ENCODE data around the gene PLCL1. TPM values are rescaled to one million over a fixed set of nuclear protein-coding genes. Genes with fewer than 3 reads are reported as not detected.
"Not testable (repeated sequence)": the region's sequence is repeated elsewhere in the genome, so short reads cannot be mapped to it uniquely, and the experiment has no call there.

Gene PLCL1
- total RNA-seq, 2 donors from 2014 or later = 0.04 to 0.11 TPM

GRCh38 chr2:198191651-198192050, 387.3 kb downstream of the PLCL1 start:
- DNase-seq = no peak
- H3K36me3 Mint-ChIP-seq (ENCODE audit: low read depth) = no peaks in the 10 kb centered on the region
- no peaks in the 10 kb centered on the region for H3K9me3 ChIP-seq (ENCODE audit: control insufficient read depth, low read length)
- H3K27me3 ChIP-seq (ENCODE audit: control insufficient read depth, insufficient read depth, low read length, poor library complexity, severe bottlenecking) = peaks cover 4% of the 10 kb centered on the region
- no peaks in the 10 kb centered on the region for H3K4me1 ChIP-seq (ENCODE audit: control insufficient read depth, insufficient read depth, low read length)
- no peak overlapping the region for H3K4me3 ChIP-seq (ENCODE audit: low read length)
- H3K9me3 Mint-ChIP-seq = no peaks in the 10 kb centered on the region
- no peak overlapping the region for H3K9ac ChIP-seq (ENCODE audit: extremely low read depth, low read length, poor library complexity, severe bottlenecking)
- no peak overlapping the region for H3K4me3 Mint-ChIP-seq
- 18 to 67% methylated on average over 1 of the region's 1 CpG for WGBS, 2 experiments (ENCODE audit: insufficient coverage in 1 of 2, insufficient read length in 1 of 2)
- H3K36me3 ChIP-seq (ENCODE audit: control insufficient read depth, insufficient read depth, low read length) = no peaks in the 10 kb centered on the region
- no peaks in the 10 kb centered on the region for H3K27me3 Mint-ChIP-seq (ENCODE audit: insufficient read depth)
- no peak overlapping the region for H3K27ac Mint-ChIP-seq
- H3K4me1 Mint-ChIP-seq = peaks cover 17% of the 10 kb centered on the region
- H3K27ac ChIP-seq (ENCODE audit: low read depth, low read length) = no peak overlapping the region
- TF ChIP-seq CTCF (conservative IDR thresholded peaks at IDR 0.05) = no peak

GRCh38 chr2:198196556-198196955, 392.2 kb downstream of the PLCL1 start:
- not testable (repeated sequence) for H3K36me3 ChIP-seq (ENCODE audit: control insufficient read depth, insufficient read depth, low read length); H3K4me3 ChIP-seq (ENCODE audit: low read length); H3K27ac ChIP-seq (ENCODE audit: low read depth, low read length); H3K4me1 Mint-ChIP-seq; H3K27me3 Mint-ChIP-seq (ENCODE audit: insufficient read depth); H3K27ac Mint-ChIP-seq; H3K27me3 ChIP-seq (ENCODE audit: control insufficient read depth, insufficient read depth, low read length, poor library complexity, severe bottlenecking); H3K4me3 Mint-ChIP-seq; H3K36me3 Mint-ChIP-seq (ENCODE audit: low read depth); DNase-seq; H3K4me1 ChIP-seq (ENCODE audit: control insufficient read depth, insufficient read depth, low read length); H3K9me3 ChIP-seq (ENCODE audit: control insufficient read depth, low read length); H3K9ac ChIP-seq (ENCODE audit: extremely low read depth, low read length, poor library complexity, severe bottlenecking)
- WGBS, 2 experiments (ENCODE audit: insufficient coverage in 1 of 2, insufficient read length in 1 of 2) = 86 to 88% methylated on average over 5 to 7 of the region's 7 CpGs
- peaks cover 13% of the 10 kb centered on the region for H3K9me3 Mint-ChIP-seq

Other genes with a start within 250 kb of the PLCL1 start
- gene RFTN2, start 129.0 kb upstream of the PLCL1 start, total RNA-seq = under 1 TPM; 0.55 TPM
- gene MARS2, start 99.2 kb upstream of the PLCL1 start, total RNA-seq = 10 to 100 TPM; 10.4 to 13.4 TPM
- not detected for gene BOLL, start 19.3 kb upstream of the PLCL1 start, total RNA-seq

Data from endodermal cell (in vitro differentiated cells).